SK-N-SH (cell line): Measurements from ENCODE around the gene SLC41A3. TPM values are rescaled to one million over a fixed set of nuclear protein-coding genes. Genes with fewer than 3 reads are reported as not detected.

Source experiments
- CTCF ChIA-PET: fragments of 300-600, 350-600 bp; formaldehyde crosslinking; extraction: SDS; loops from one replicate; lab custom pipeline; 2021; lab: Yijun Ruan, JAX
- POLR2A ChIA-PET: fragments of 350-600 bp; sonication (Branson Sonifier 250); formaldehyde crosslinking; extraction: SDS; loops from one replicate; lab custom pipeline; 2020; ENCODE audit warnings: antibody characterized with exemption, inconsistent platforms; lab: Yijun Ruan, JAX
- DNase-seq: peaks from one replicate; pipeline ENCODE4 v3.0.0; 2012
- H2AFZ ChIP-seq: fragments of 200-600 bp; sonication (generic); 2 replicates; pipeline ENCODE4 v1.8.1; 2016; ENCODE audit warnings: antibody characterized with exemption, mild to moderate bottlenecking, low read depth
- H3F3A ChIP-seq: fragments of 200-600 bp; sonication (generic); replicated peaks from 2 replicates; pipeline ENCODE3; 2016; ENCODE audit warnings: antibody characterized with exemption, mild to moderate bottlenecking; ENCODE audit not compliant: insufficient read depth
- H3K27ac ChIP-seq, 2 experiments: fragments of 200-500 bp in 1 of 2; fragments of 200-600 bp in 1 of 2; sonication (Bioruptor generic) in 1 of 2; sonication (generic), shearing (Covaris generic) in 1 of 2; 2 replicates each; pipeline versions ENCODE4 v1.5.1 to v1.6.1; 2014 to 2016; ENCODE audit warnings: low read depth in 2 of 2, inconsistent platforms in 1 of 2, low read length in 1 of 2, mild to moderate bottlenecking in 1 of 2, mixed read lengths in 1 of 2
- H3K27me3 ChIP-seq: fragments of 200-600 bp; sonication (generic), shearing (Covaris generic); 2 replicates; pipeline ENCODE4 v1.6.1; 2016; ENCODE audit warnings: mixed run types; ENCODE audit not compliant: insufficient read depth
- H3K36me3 ChIP-seq, 2 experiments: fragments of 200-500 bp in 1 of 2; fragments of 200-600 bp in 1 of 2; sonication (Bioruptor generic) in 1 of 2; sonication (generic) in 1 of 2; replicated peaks in 1 of 2; 2 replicates each; pipeline versions ENCODE3 to v1.5.1; 2014 to 2016; ENCODE audit warnings: low read length in 1 of 2, mild to moderate bottlenecking in 1 of 2; ENCODE audit not compliant: insufficient read depth in 2 of 2, control insufficient read depth in 1 of 2
- H3K4me1 ChIP-seq, 2 experiments: fragments of 200-500 bp in 1 of 2; fragments of 200-600 bp in 1 of 2; sonication (Bioruptor generic) in 1 of 2; sonication (generic), shearing (Covaris generic) in 1 of 2; 2 replicates each; pipeline versions ENCODE4 v1.5.1 to v1.6.1; 2014 to 2016; ENCODE audit warnings: low read depth in 1 of 2, low read length in 1 of 2, mixed run types in 1 of 2; ENCODE audit not compliant: insufficient read depth in 2 of 2, control insufficient read depth in 1 of 2
- H3K4me2 ChIP-seq: fragments of 200-600 bp; sonication (generic), shearing (Covaris generic); 2 replicates; pipeline ENCODE4 v1.6.1; 2017; ENCODE audit warnings: mixed run types
- H3K4me3 ChIP-seq, 2 experiments: fragments of 200-500 bp in 1 of 2; fragments of 200-600 bp in 1 of 2; sonication (Bioruptor generic) in 1 of 2; sonication (generic), shearing (Covaris generic) in 1 of 2; 2 replicates each; pipeline versions ENCODE4 v1.5.1 to v1.8.1; 2014 to 2016; ENCODE audit warnings: low read depth in 2 of 2, inconsistent platforms in 1 of 2, low read length in 1 of 2, mild to moderate bottlenecking in 1 of 2, mixed read lengths in 1 of 2, moderate library complexity in 1 of 2
- H3K79me2 ChIP-seq: fragments of 200-600 bp; sonication (generic); 2 replicates; pipeline ENCODE4 v1.8.1; 2017; ENCODE audit warnings: mild to moderate bottlenecking; ENCODE audit not compliant: insufficient read depth
- H3K9ac ChIP-seq: fragments of 200-600 bp; sonication (generic); 2 replicates; pipeline ENCODE4 v1.6.1; 2017; ENCODE audit warnings: mixed run types
- H3K9me2 ChIP-seq: fragments of 200-600 bp; sonication (generic); 2 replicates; pipeline ENCODE4 v1.6.1; 2017; ENCODE audit warnings: mixed run types
- H3K9me3 ChIP-seq: fragments of 200-600 bp; sonication (generic); 2 replicates; pipeline ENCODE4 v1.6.1; 2017; ENCODE audit warnings: mixed run types, mild to moderate bottlenecking, moderate library complexity
- H4K20me1 ChIP-seq: fragments of 200-600 bp; sonication (generic); 2 replicates; pipeline ENCODE4 v1.6.1; 2017; ENCODE audit warnings: mild to moderate bottlenecking, mixed run types; ENCODE audit not compliant: insufficient read depth
- CTCF ChIP-seq: fragments of 200-600 bp; sonication (generic); IDR thresholded peaks from 2 replicates; pipeline ENCODE4 v1.6.1; 2017; ENCODE audit warnings: antibody characterized with exemption, mild to moderate bottlenecking, moderate library complexity
- EP300 ChIP-seq, 2 experiments: IDR thresholded peaks; 2 replicates each; pipeline versions ENCODE4 v1.4.0 to v1.6.1; 2012; ENCODE audit warnings: borderline replicate concordance in 1 of 2, low read depth in 1 of 2, low read length in 1 of 2
- EZH2phosphoT487 ChIP-seq: fragments of 200-600 bp; sonication (generic); IDR thresholded peaks from 2 replicates; pipeline ENCODE4 v1.6.1; 2017; ENCODE audit warnings: low read depth, mixed run types, mild to moderate bottlenecking, antibody characterized with exemption, moderate library complexity, borderline replicate concordance
- GABPA ChIP-seq: IDR thresholded peaks from 2 replicates; pipeline ENCODE4 v1.4.0; 2012; ENCODE audit warnings: low read depth, mild to moderate bottlenecking
- NRF1 ChIP-seq: IDR thresholded peaks from 2 replicates; pipeline ENCODE4 v1.6.1; 2012; ENCODE audit warnings: low read depth, mild to moderate bottlenecking, low read length
- PBX3 ChIP-seq: IDR thresholded peaks from 2 replicates; pipeline ENCODE4; 2012
- RAD21 ChIP-seq: IDR thresholded peaks from 2 replicates; pipeline ENCODE4 v1.6.1; 2012; ENCODE audit warnings: mild to moderate bottlenecking, low read length
- REST ChIP-seq: IDR thresholded peaks from 2 replicates; pipeline ENCODE4 v1.6.1; 2012; ENCODE audit warnings: mild to moderate bottlenecking, low read depth, low read length, moderate library complexity
- RXRA ChIP-seq: IDR thresholded peaks from 2 replicates; pipeline ENCODE4 v1.4.0; 2012; ENCODE audit warnings: low read depth, mild to moderate bottlenecking, borderline replicate concordance
- TAF1 ChIP-seq: IDR thresholded peaks from 2 replicates; pipeline ENCODE4 v1.6.1; 2012; ENCODE audit warnings: low read depth, mild to moderate bottlenecking, low read length, moderate library complexity, borderline replicate concordance
- TEAD4 ChIP-seq: IDR thresholded peaks from 2 replicates; pipeline ENCODE4 v1.4.0; 2012; ENCODE audit warnings: mild to moderate bottlenecking, borderline replicate concordance; ENCODE audit not compliant: insufficient read depth
- WGBS: methylation state at CpG from one replicate; pipeline ENCODE4 v1.1.6; 2017; ENCODE audit warnings: low lambda C conversion rate; 5-methylcytosine and 5-hydroxymethylcytosine counted together
- polyA plus RNA-seq, 3 experiments: library from polyadenylated mRNA; depleted of rRNA; stranded (reverse); fragments of >200 nt; gene quantifications; 2 replicates each; pipeline ENCODE4 v1.2.3, GENCODE V29; 2012

The SLC41A3 gene
- polyA plus RNA-seq, 1 of the 3 experiments (the other 2 are of a cell fraction), result 53.4 TPM

- TF ChIP-seq NRF1, result no peak
- TF ChIP-seq GABPA, result no peak
- no peak for TF ChIP-seq RAD21
- TF ChIP-seq TAF1, result no peak
Measured at GRCh38 chr3:126004217-126004616, 79.7 kb downstream of the SLC41A3 start (continued).

- ChIA-PET POLR2A (no interaction called here), CTCF (no interaction called here)
- H3K9me2 ChIP-seq, result no peaks in the 10 kb centered on the region
- H3K9me3 ChIP-seq, result no peaks in the 10 kb centered on the region
- TF ChIP-seq PBX3 (no peak), RXRA (no peak), TEAD4 (no peak), EP300 (IDR thresholded peaks at IDR 0.05; ENCODE audit: borderline replicate concordance in 1 of 2, low read depth in 1 of 2, low read length in 1 of 2) (no peak), EZH2phosphoT487 (no peak), CTCF (no peak), REST (no peak)
- no peaks in the 10 kb centered on the region for H3K79me2 ChIP-seq
- no peaks in the 10 kb centered on the region for H3K27me3 ChIP-seq
- no peaks in the 10 kb centered on the region for H4K20me1 ChIP-seq
- H3K27ac ChIP-seq, result no peak overlapping the region
- no peaks in the 10 kb centered on the region for H3K36me3 ChIP-seq
- H3K9ac ChIP-seq, result no peak overlapping the region
- no peak overlapping the region for H2AFZ ChIP-seq
- no peak overlapping the region for H3K4me3 ChIP-seq
- 83% methylated on average over 1 of the region's 10 CpGs for WGBS
- H3K4me1 ChIP-seq, result peaks cover 2 to 9% of the 10 kb centered on the region in 2 experiments; a peak in 3 of 4 replicates
- DNase-seq, result no peak
- H3F3A ChIP-seq, result peaks cover 11% of the 10 kb centered on the region
- H3K4me2 ChIP-seq, result no peak overlapping the region
Measured at GRCh38 chr3:126003447-126004190, 80.3 kb downstream of the SLC41A3 start.
